CD14-positive monocyte (primary cell): ENCODE data around the gene OAT. TPM values are rescaled to one million over a fixed set of nuclear protein-coding genes. Genes with fewer than 3 reads are reported as not detected.

ENCODE experiments used
- DNase-seq, 3 donors: peaks; one replicate each; pipeline ENCODE4 v3.0.0-alpha.2; 2011 to 2022
- H2AFZ ChIP-seq: 2 replicates; pipeline ENCODE4 v1.6.0; 2012; ENCODE audit warnings: mild to moderate bottlenecking, low read depth, low read length, inconsistent platforms; ENCODE audit not compliant: insufficient read depth, poor library complexity, severe bottlenecking
- H3K27ac ChIP-seq, 2 donors: 1 replicate in 1 of 2; 2 replicates in 1 of 2; pipeline ENCODE4 v1.5.1; 2012 to 2013; ENCODE audit warnings: low read length in 2 of 2, control low read depth in 1 of 2, inconsistent platforms in 1 of 2, low read depth in 1 of 2, mild to moderate bottlenecking in 1 of 2
- H3K27me3 ChIP-seq, 2 donors: one replicate each; pipeline versions ENCODE4 v1.6.0 to v1.6.1; 2011 to 2013; ENCODE audit warnings: low read length in 2 of 2; ENCODE audit not compliant: control insufficient read depth in 2 of 2, insufficient read depth in 2 of 2
- H3K36me3 ChIP-seq, 2 donors: replicated peaks in 1 of 2; 1 replicate in 1 of 2; 2 replicates in 1 of 2; pipeline versions ENCODE4 v1.5.1 to v1.6.1; 2012 to 2013; ENCODE audit warnings: low read length in 2 of 2, control low read depth in 1 of 2, inconsistent platforms in 1 of 2, mild to moderate bottlenecking in 1 of 2; ENCODE audit not compliant: insufficient read depth in 2 of 2, control insufficient read depth in 1 of 2
- H3K4me1 ChIP-seq, 2 donors: 1 replicate in 1 of 2; 2 replicates in 1 of 2; pipeline versions ENCODE4 v1.5.1 to v1.6.1; 2012 to 2013; ENCODE audit warnings: low read length in 2 of 2, control low read depth in 1 of 2, inconsistent platforms in 1 of 2, mild to moderate bottlenecking in 1 of 2, moderate library complexity in 1 of 2; ENCODE audit not compliant: insufficient read depth in 2 of 2, control insufficient read depth in 1 of 2
- H3K4me2 ChIP-seq: replicated peaks from 2 replicates; pipeline ENCODE3; 2012; ENCODE audit warnings: low read length, moderate library complexity, mild to moderate bottlenecking; ENCODE audit not compliant: poor library complexity, severe bottlenecking; ENCODE audit errors: extremely low read depth
- H3K4me3 ChIP-seq, 3 experiments: fragments of 200-600 bp in 1 of 3; sonication (generic) in 1 of 3; replicated peaks in 1 of 3; 1 replicate in 2 of 3; 2 replicates in 1 of 3; pipeline ENCODE4 v1.5.1; 2011 to 2013; ENCODE audit warnings: low read length in 3 of 3, mild to moderate bottlenecking in 3 of 3, control low read depth in 2 of 3, low read depth in 2 of 3, inconsistent platforms in 1 of 3, moderate library complexity in 1 of 3
- H3K79me2 ChIP-seq: 2 replicates; pipeline ENCODE4 v1.6.0; 2012; ENCODE audit warnings: mild to moderate bottlenecking, control low read depth, inconsistent platforms, low read length, moderate library complexity; ENCODE audit not compliant: insufficient read depth
- H3K9ac ChIP-seq: 2 replicates; pipeline ENCODE4 v1.6.0; 2017; ENCODE audit warnings: low read length, mild to moderate bottlenecking; ENCODE audit not compliant: insufficient read depth, poor library complexity, severe bottlenecking
- H3K9me3 ChIP-seq, 2 donors: replicated peaks in 1 of 2; 1 replicate in 1 of 2; 2 replicates in 1 of 2; pipeline versions ENCODE4 v1.5.1 to v1.6.1; 2012 to 2013; ENCODE audit warnings: low read length in 2 of 2, control low read depth in 1 of 2; ENCODE audit not compliant: control insufficient read depth in 1 of 2, insufficient read depth in 1 of 2
- H4K20me1 ChIP-seq: 2 replicates; pipeline ENCODE4 v1.6.0; 2012; ENCODE audit warnings: mild to moderate bottlenecking, low read length, control low read depth, moderate library complexity; ENCODE audit not compliant: insufficient read depth
- H3K27ac Mint-ChIP-seq, 7 donors: one replicate each; pipeline ENCODE4 v1.8.0; 2020; ENCODE audit warnings: mild to moderate bottlenecking in 7 of 7, mixed read lengths in 7 of 7, moderate library complexity in 6 of 7, inconsistent platforms in 2 of 7
- H3K27me3 Mint-ChIP-seq, 3 donors: one replicate each; pipeline ENCODE4 v1.8.0; 2021 to 2022; ENCODE audit warnings: low read depth in 3 of 3, mild to moderate bottlenecking in 3 of 3, mixed read lengths in 3 of 3, moderate library complexity in 3 of 3, inconsistent platforms in 1 of 3
- H3K36me3 Mint-ChIP-seq, 2 donors: one replicate each; pipeline ENCODE4 v1.8.0; 2020; ENCODE audit warnings: mixed read lengths in 2 of 2, inconsistent platforms in 1 of 2, mild to moderate bottlenecking in 1 of 2
- H3K4me1 Mint-ChIP-seq: one replicate; pipeline ENCODE4 v1.8.0; 2020; ENCODE audit warnings: mild to moderate bottlenecking, mixed read lengths
- H3K4me3 Mint-ChIP-seq, 2 donors: one replicate each; pipeline ENCODE4 v1.8.0; 2020; ENCODE audit warnings: mild to moderate bottlenecking in 2 of 2, mixed read lengths in 2 of 2, moderate library complexity in 1 of 2
- H3K9me3 Mint-ChIP-seq, 7 donors: one replicate each; pipeline ENCODE4 v1.8.0; 2020 to 2022; ENCODE audit warnings: mixed read lengths in 7 of 7, mild to moderate bottlenecking in 6 of 7, moderate library complexity in 6 of 7, inconsistent platforms in 2 of 7
- CTCF ChIP-seq: fragments of 200-600 bp; IDR thresholded peaks from one replicate; pipeline ENCODE4 v1.8.0; 2022; ENCODE audit warnings: antibody characterized with exemption, mild to moderate bottlenecking
- WGBS: methylation state at CpG from one replicate; pipeline ENCODE4 v1.1.5; 2013; ENCODE audit warnings: missing lambda C conversion rate; ENCODE audit not compliant: insufficient coverage; 5-methylcytosine and 5-hydroxymethylcytosine counted together
- intact Hi-C, 2 donors: fragments of 100-400 bp; cut with micrococcal nuclease; formaldehyde crosslinking; loops; one replicate each; pipeline versions ENCODE4 v1.15.0 to v1.15.1; 2023
- polyA plus RNA-seq, 3 donors: library from polyadenylated mRNA; depleted of rRNA in 1 of 3; unstranded in 2 of 3; stranded (reverse) in 1 of 3; fragments of 300-500 nt in 2 of 3; fragments of >200 nt in 1 of 3; fragmentation: Illumina TruSeq in 2 of 3; gene quantifications; 1 replicate in 2 of 3; 2 replicates in 1 of 3; pipeline ENCODE4 v1.2.3, GENCODE V29; 2012 to 2021

OAT gene
- polyA plus RNA-seq, 3 donors: 83.5 to 89.6 (median 87.3) TPM

DNA sequence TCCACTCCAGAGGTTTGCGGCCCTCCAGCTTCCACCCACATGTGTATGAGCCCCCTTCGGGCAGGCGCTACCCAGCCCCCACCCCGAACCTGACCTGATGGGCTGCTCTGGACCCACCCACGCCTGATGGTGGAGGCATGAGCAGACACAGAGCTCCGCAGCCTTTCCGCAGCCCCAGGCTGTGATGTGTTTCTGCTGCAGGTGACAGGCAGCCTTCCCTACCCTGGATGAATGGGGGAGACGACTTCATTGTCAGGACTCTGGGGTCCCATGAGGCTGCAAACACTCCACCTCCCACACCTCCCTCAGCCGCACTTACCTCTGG, 61.2 kb downstream of the OAT start:
- H3K4me1 ChIP-seq: peaks cover 13 to 24% of the 10 kb centered on the region in 2 donors
- H3K4me3 ChIP-seq: no peak overlapping the region
- no peak overlapping the region for H3K27ac ChIP-seq
- peaks cover 6 to 14% (median 7%) of the 10 kb centered on the region in 3 donors for H3K27me3 Mint-ChIP-seq
- no peak overlapping the region for H3K4me2 ChIP-seq
- H3K36me3 Mint-ChIP-seq: peaks cover 4% of the 10 kb centered on the region in 2 donors
- DNase-seq: no peak
- TF ChIP-seq CTCF: no peak
- no peaks in the 10 kb centered on the region for H3K36me3 ChIP-seq
- H3K4me3 Mint-ChIP-seq: no peak overlapping the region
- no peaks in the 10 kb centered on the region for H3K27me3 ChIP-seq
- peaks cover 15% of the 10 kb centered on the region for H3K4me1 Mint-ChIP-seq
- H3K9me3 Mint-ChIP-seq: peaks cover 5 to 21% (median 16%) of the 10 kb centered on the region in 7 donors
- no peak overlapping the region for H2AFZ ChIP-seq
- intact Hi-C loops: no loop called here
- peaks cover 10 to 11% of the 10 kb centered on the region in 2 donors for H3K9me3 ChIP-seq
- WGBS: 94% methylated on average over 6 of the region's 9 CpGs
- H3K79me2 ChIP-seq: no peaks in the 10 kb centered on the region
- no peak overlapping the region for H3K9ac ChIP-seq
- H4K20me1 ChIP-seq: no peaks in the 10 kb centered on the region
- H3K27ac Mint-ChIP-seq: no peak overlapping the region

DNA sequence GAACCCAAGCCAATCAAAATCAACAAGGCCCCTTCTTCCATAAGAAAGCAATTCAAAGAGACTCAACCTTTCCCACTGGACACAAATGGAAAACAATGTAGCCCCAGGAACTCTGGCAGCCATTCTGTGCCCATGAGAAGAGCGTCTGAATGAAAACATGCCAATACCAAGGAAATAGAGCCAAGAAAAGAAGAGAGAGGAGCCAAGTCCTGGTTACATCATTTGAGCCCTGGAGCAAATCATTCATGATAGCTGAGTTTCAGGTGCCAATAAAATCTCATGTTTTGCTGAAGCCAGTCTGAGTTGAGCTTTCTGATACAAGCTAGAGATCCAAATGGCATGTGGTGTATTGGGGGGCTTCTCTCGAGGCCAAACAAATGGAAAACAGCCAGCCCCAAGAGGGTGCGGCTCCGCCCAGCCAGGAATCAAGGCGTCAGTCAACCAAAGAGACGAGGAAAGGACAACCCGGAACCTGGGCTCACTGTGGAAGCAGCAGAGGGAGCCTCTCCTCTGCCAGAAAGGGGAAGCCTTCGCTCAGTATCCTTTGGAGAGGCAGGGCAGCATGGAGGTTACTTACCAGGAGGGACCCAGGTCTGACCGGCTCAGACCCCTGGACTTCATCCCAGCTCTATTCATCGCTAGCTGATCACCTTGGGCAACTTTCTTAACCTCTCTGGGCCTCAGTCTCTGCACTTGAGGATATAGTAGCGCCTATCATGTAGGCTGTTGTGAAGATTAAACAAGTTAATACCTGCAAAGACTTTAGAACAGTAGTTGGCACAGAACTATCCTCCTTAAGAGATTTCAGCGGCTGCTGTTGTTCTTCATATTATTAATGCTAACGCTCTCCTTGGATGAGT, 61.8 kb downstream of the OAT start:
- Histone ChIP-seq H3K36me3 (no peaks in the 10 kb centered on the region), H3K4me3 (no peak overlapping the region), H3K27me3 (no peaks in the 10 kb centered on the region), H3K9ac (no peak overlapping the region), H3K4me1 (peaks cover 13 to 24% of the 10 kb centered on the region in 2 donors), H4K20me1 (no peaks in the 10 kb centered on the region), H3K27ac (no peak overlapping the region), H3K4me2 (no peak overlapping the region), H3K79me2 (no peaks in the 10 kb centered on the region), H3K9me3 (peaks cover 10 to 11% of the 10 kb centered on the region in 2 donors), H2AFZ (no peak overlapping the region)
- no peak for DNase-seq
- H3K27ac Mint-ChIP-seq: peak overlapping the region in 1 of 7 donors; percentile 33
- H3K27me3 Mint-ChIP-seq: peaks cover 7 to 13% (median 8%) of the 10 kb centered on the region in 3 donors
- WGBS: 89% methylated on average over 11 of the region's 13 CpGs
- peaks cover 5 to 21% (median 16%) of the 10 kb centered on the region in 7 donors for H3K9me3 Mint-ChIP-seq
- H3K36me3 Mint-ChIP-seq: peaks cover 4% of the 10 kb centered on the region in 2 donors
- TF ChIP-seq CTCF: no peak
- no peak overlapping the region for H3K4me3 Mint-ChIP-seq
- intact Hi-C loops: no loop called here
- peaks cover 15% of the 10 kb centered on the region for H3K4me1 Mint-ChIP-seq
